Measurements from ENCODE around the gene PAPOLG.
"Not testable (repeated sequence)": the region's sequence is repeated elsewhere in the genome, so short reads cannot be mapped to it uniquely, and the experiment has no call there.

Gene PAPOLG

DNA sequence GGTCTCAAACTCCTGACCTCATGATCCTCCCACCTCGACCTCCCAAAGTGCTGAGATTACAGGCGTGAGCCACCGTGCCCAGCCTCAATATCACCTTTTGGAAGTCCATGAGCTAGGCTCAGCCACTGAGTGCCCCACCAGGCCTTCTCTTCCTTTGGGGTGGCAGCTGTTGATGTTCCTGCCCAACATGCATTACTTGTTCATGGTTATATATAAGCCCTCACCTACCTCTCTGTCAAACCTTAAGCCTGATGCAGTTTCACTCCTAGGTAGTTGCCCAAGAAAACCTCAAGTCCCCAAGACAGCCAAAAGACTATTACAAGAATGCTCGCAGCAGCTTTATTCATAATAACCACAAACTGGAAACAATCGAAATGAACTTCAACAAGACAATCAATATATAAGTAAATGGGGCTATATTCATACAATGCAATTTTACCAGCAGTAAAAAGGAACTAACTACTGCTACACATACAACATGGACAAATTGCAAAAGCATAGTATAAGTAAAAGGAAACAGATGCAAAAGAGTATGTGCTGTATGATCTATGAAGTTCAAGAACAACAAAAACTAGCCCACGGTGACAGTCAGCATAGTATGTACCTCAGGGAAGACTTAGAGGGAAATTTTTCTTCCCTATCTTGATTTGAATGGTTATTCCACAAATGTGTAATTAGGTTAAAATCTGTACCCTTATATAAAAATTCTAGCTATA, 65.7 kb downstream of the PAPOLG start:
- DNase-seq (ENCODE audit: insufficient read length, low spot score): no peak
- no peak for FAIRE-seq

DNA sequence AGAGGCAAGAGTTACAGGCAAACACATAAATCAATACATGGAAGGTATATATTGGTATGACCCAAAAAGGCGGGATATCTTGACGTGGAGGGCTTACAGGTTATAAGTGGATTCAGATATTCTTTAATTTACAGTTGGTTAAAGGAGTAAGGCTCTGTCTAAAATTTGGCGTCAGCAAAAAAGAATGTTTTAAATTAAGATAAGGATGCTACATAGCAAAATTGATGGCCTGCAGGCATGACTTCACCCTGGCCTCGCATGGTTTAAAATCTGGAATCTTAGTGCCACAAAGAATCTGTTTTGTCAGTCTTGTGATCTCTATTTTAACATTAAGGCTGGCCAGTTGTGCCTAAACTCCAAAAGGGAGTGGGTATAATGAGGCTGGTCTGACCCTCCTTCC, 66.9 kb downstream of the PAPOLG start:
- FAIRE-seq (no peak), DNase-seq (ENCODE audit: insufficient read length, low spot score) (no peak)

DNA sequence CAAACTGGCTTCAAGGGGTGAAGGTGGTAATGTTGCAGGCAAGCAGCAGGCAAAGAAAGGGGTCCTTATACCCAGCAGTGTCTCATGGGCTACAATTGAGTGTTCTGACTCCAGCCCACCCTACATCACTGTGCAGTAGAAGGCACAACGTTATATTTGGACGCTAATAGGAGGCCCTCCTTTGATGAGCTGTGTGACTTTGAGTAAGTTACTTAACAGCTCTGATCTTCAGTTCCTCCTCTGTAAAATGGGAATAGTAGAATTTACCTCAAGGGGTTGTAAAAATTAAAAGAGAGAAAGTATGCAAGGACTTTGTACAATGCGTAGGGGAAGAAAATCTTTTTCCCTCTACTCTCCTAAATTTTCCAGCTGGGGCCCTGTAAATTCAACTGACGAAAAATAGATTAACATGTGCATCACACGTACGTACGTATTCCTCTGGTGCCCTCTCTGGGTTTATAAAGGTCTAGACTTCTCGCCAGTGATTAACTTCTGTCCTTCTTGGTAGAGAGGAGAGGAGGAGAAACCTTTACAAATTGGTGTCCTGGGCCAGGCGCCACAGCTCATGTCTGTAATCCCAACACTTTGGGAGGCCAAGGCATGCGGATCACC, 67.7 kb downstream of the PAPOLG start:
- no peak for DNase-seq (ENCODE audit: insufficient read length, low spot score)
- FAIRE-seq: no peak

DNA sequence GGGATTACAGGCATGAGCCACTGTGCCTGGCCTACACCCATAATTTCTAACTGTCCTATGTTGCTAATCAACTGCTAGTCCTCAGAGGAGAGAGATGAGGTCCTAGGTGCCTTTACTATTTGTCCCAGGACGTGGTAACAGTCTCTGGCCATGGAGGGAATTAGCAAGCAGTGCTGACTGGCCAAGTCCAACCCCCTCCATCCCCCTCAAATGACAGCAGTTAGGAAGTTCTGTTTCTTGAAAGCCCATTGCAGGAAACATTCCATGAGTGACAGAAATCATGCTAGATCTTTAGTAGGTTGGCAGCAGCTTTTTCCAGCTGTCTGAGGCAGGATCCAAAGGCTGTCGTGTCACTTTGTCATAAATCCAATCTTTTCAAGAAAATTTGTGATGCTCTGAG, 69.6 kb downstream of the PAPOLG start:
- no peak for FAIRE-seq

DNA sequence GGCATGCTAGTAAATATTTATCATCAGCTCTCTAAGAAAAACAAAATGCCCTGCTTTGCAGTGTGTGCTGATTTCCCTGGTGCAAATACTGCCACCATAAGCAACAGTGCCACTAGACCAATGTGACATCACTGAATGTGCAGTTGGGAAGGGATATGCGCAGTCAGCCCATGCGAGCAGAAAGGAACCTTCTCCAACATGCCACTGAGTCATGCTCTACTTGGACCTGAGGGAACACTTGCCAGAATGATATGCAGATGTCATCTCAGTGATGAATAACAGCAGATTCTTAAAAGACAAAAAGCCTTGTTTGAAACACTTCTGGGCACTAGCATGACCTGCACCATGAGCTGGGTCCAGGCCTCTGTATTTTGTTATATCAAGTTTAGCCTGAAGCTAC, 70.0 kb downstream of the PAPOLG start:
- DNase-seq (ENCODE audit: insufficient read length, low spot score) (no peak), FAIRE-seq (no peak)

More for the DNA sequence above, 69.6 kb downstream of the PAPOLG start:
- DNase-seq (ENCODE audit: insufficient read length, low spot score): no peak

DNA sequence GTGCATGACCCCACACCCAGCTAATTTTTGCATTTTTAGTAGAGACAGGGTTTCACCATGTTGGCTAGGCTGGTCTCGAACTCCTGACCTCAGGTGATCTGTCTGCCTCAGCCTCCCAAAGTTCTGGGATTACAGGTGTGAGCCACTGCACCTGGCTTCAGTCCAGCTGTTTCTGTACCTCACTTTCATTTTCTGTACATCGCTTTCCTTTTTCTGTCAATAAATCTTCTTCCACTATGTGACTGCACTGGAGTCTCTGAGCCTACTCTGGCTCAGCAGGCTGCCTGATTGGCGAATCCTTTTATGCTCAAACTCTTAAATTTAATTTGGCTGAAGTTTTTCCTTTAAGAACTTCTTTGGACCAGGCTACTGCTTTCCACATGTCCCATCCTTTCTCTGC, 70.8 kb downstream of the PAPOLG start:
- FAIRE-seq: not testable (repeated sequence)

DNA sequence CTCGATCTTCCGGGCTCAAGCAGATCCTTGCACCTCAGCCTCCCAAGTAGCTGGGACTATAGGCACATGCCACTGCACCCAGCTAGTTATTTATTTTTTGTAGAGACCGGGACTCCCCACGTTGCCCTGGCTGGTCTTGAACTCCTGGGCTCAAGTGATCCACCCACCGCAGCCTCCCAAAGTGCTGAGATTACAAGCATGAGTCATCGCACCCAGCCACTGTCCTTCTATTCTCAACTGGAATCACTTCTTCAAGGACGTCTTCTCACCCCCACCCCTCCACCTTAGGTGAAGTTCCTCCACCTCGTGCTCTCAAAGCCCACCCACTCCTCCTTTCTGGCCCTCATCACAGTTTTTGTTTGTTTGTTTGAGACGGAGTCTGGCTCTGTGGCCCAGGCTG, 71.3 kb downstream of the PAPOLG start:
- FAIRE-seq (no peak), DNase-seq (ENCODE audit: insufficient read length, low spot score) (no peak)

More for the DNA sequence above, 70.8 kb downstream of the PAPOLG start:
- DNase-seq (ENCODE audit: insufficient read length, low spot score): not testable (repeated sequence)

DNA sequence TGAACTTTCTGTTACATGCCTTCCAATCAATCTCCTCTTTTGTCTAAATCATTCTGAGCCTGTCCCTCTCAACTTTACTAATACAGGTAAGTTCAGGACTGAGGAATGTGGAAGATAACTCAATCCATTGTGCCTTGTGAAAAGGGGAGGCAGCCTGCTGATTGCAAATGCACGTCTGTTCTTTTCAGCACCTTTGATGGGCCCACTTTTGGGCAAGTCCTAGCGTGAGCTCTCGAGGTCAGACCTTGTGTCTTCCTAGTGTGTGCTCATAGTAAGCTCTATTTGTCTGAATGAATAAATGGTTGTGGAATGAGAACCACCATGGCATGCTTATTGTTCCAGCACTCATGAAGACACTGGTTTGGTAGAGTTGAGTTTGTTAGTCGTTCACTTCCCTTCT, 74.9 kb downstream of the PAPOLG start:
- no peak for DNase-seq (ENCODE audit: insufficient read length, low spot score)
- no peak for FAIRE-seq

DNA sequence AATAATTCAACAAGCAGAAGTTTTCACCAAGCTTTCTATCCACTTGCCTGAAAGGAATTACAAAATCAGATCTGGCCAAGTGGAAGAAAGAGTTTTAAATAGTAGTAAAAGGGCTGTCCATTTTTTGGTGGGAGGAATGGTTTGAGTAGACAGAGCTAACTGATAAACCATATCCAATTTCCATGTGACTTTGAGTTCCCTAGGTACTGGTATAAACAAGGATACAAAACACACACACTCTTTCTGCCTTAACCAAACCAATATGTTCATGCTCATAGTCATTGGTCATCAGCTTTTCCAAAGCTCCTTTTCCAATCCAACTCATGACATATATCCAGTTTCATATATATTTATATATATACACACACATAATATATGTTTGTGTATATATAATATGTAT, 75.9 kb downstream of the PAPOLG start:
- DNase-seq (ENCODE audit: insufficient read length, low spot score) (no peak), FAIRE-seq (no peak)

DNA sequence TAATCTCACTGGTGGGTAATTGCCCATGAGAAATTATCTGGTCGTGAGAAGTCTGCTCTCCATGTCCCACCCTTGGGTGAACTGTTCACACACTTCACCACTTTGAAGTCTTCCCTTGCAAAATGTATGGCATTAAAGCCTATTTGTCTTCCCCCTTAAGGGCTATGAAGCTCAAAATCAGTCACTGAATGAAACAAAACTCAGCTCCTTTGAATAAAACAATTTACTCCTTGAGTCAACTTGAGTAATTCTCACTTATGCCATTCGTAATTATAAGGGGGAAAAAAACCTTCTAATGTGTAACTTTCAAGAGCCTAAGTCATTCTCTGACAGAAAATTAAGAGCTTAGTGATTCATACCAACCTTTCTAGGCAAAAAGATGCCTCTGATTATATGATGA, 76.6 kb downstream of the PAPOLG start:
- FAIRE-seq (no peak), DNase-seq (ENCODE audit: insufficient read length, low spot score) (no peak)

DNA sequence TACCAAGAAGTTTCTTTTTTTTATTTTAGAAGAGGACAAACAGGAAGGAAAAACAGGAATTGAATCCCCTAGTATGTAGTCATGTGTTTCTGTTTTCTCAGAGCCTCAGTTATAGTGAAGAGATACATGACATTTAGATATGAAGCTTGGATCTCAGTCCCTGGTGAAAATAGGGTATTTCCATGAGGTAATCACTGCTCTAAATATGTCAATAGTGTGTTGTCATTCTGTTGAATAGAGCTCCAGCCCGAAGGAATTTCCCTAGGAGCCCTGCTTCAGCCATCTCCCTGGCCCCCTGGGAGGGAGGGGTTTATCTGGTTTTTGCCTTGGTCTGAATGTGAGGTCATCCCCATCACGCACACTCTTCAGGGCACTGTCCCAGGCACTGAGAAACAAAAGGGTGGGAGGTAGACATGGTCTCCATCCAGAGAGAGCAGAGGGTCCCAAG, 78.2 kb downstream of the PAPOLG start:
- FAIRE-seq: peak; percentile 70

DNA sequence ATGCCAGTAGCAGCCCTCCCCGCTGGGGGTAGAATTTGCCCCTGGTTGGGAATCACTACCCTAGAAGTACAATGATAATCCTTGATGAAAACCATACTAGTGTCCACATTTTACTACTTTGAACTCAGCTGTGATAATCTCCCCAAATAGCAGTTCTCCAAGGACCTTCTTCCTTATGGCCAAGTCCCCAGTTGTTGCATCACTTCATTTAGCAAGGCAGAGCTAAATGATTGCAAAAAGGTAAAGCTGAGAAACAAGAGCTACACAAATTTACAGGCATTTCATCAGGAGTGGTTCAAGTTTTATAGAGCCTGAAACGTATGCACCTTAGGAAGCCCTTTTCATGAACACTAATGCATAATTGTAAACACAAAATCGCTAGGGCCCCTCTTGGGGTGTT, 80.4 kb downstream of the PAPOLG start:
- no peak for DNase-seq (ENCODE audit: insufficient read length, low spot score)
- no peak for FAIRE-seq

More for the DNA sequence above, 78.2 kb downstream of the PAPOLG start:
- DNase-seq (ENCODE audit: insufficient read length, low spot score): no peak

DNA sequence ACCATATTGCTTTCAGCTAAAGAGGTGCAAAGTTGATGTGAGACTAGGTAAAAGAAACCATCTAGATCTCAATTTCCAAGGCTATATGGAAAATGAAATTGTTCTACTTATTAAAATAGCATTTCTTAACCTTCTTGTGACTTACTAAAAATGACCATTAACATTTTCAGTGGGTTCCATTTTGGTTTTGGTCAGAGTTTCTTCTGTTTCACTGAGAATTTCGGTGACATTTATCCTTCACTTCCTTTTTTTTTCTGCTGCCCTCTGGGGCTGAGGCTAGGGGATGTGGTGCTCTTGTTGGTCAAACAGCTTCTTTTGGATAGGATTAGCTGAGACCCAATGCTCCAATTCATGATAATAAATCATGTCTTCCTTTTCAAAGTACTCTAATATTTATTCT, 81.1 kb downstream of the PAPOLG start:
- FAIRE-seq (peak; percentile 98), DNase-seq (ENCODE audit: insufficient read length, low spot score) (no peak)

DNA sequence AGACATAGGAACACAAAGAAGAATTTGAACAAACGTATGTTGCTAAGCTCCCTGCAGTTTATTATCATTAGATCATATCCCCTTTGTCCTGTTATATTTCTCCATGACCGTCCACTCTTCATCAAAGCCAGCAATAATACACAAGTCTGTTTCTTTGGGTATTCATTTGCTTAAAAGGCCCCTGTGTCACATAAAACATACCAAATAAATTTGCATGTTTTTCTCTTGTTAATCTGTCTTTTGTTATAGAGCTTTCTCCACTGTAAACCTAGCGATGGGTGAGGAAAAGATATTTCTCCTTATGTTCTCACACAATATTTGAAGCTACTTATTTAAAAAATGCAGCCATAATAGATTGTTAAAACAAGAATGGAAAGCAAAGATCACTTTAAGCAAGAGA, 82.4 kb downstream of the PAPOLG start:
- DNase-seq (ENCODE audit: insufficient read length, low spot score) (no peak), FAIRE-seq (peak; percentile 71)

DNA sequence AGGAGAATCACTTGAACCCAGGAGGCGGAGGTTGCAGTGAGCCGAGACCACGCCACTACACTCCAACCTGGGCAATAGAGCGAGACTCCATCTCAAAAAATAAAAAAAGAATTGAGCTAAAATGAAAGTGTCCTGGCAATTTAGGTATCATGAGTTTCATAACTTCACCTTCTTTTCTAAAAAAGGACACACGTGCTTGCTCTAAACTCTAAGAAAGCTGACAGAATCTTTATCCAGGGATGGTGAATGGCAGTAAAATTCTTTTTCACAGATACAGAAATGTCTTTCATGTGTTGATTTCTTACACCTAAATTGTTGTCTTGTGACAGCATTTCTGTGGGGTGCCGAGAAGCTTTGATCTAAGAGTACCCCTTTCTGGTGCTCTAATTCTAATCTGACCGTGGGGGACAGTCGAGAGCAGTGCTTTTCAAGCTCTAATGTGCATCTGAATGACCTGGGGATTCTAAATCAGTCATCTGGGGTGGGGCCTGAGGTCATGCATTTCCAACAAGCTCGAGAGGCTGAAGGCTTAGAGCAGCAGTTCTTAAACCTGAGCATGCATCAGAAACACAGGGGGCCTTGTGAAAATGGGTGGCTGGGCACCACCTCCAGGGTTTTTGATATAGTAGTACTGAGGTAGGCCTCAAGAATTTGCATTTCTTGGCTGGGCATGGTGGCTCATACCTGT, 83.2 kb downstream of the PAPOLG start:
- FAIRE-seq (peak; percentile 97), DNase-seq (ENCODE audit: insufficient read length, low spot score) (no peak)

DNA sequence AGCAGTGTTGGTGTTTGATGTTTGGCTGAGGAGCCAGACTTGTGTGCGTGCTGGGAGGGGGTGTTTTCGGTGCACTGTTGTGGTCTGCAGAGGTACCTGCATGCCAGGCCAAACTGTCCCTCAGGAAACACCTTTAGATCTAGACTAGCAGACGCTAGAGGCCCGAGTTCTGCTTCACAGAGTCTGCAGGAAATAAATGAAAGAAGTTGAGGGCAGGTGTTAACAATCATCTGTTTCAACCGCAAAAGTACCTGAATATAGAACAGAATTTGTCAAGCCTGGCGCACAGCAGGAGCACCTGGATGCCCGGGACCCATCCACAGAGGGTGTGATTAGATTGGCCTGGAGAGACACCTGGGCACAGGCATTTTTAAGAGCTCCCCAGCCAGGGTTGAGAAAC, 84.8 kb downstream of the PAPOLG start:
- FAIRE-seq (peak; percentile 97), DNase-seq (ENCODE audit: insufficient read length, low spot score) (no peak)

DNA sequence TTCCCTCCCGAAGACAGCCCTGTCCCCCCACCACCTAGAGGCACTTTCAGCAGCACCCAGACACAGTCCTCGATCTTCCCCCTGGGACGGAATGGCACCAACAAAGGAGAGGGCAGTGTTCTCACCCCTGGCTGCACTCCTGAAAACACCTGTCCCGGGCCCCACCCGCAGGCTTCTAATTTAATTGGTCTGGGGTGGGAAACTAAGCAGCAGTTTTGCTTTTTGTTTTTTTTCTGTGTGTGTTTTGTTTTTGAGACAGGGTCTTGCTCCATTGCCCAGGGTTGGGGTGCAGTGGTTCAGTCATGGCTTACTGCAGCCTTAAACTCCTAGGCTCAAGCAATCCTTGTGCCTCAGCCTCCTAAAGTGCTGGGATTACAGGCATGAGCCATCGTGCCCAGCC, 86.9 kb downstream of the PAPOLG start:
- DNase-seq (ENCODE audit: insufficient read length, low spot score) (no peak), FAIRE-seq (no peak)

DNA sequence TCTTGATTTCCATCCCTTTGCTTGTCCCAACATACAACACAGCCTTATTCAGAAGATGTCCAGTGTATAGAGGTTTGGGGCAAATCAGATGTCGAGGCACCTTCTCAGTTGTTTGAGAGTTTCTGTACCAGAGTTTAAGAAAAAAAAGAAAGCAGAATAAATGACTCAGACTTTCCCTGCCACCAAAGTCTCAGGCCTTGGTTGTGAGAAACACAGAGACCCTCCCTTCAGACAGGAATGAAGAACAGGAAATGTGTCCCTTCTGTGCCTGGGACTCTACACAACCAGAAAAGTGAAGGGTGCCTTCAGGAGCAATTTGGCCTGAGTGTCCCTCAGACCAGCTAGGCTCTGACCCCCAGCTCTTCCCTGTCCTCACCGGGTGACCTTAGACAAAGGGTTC, 88.0 kb downstream of the PAPOLG start:
- DNase-seq (ENCODE audit: insufficient read length, low spot score) (no peak), FAIRE-seq (peak; percentile 90)

DNA sequence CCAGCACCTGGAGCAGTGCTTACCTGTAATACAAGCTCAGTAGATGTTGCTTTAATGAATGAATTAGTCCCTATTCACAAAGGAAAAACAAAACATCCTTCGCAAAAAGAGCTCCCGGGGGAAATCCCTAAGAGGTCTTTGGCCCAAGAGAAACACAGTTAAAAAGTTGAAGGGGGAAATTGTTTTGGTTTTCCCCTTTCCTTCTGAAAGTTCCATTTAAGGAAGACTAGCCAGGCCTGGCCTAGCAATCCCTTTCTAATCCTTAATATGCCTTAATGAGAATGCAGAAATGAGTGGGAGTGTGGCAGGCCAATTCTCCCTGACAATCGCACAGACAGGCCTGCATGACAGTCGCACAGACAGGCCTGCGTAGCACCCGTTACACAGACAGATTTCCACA, 91.8 kb downstream of the PAPOLG start:
- DNase-seq (ENCODE audit: insufficient read length, low spot score) (no peak), FAIRE-seq (no peak)
